GM13976 (cell line): Measurements from ENCODE around the gene PIAS2.
"Not testable (repeated sequence)": the region's sequence is repeated elsewhere in the genome, so short reads cannot be mapped to it uniquely, and the experiment has no call there.

Source experiments
- DNase-seq: peaks from one replicate; pipeline ENCODE4 v3.0.0; 2012; ENCODE audit warnings: low spot score
- CTCF ChIP-seq: IDR thresholded peaks from 2 replicates; pipeline ENCODE4 v1.5.1; 2012; ENCODE audit warnings: borderline replicate concordance, mild to moderate bottlenecking; ENCODE audit not compliant: insufficient read depth; ENCODE audit errors: extremely low read depth, missing control alignments, control extremely low read depth
- in situ Hi-C: fragments of 300-500 bp; cut with MboI; formaldehyde crosslinking; loops from one replicate; pipeline ENCODE4 v1.12.0; 2022; ENCODE audit warnings: low sequenced_read_pairs, mixed read lengths, inconsistent platforms; ENCODE audit not compliant: unreplicated experiment

Gene PIAS2

GRCh38 chr18:46886893-46887292 is 30.4 kb downstream of the PIAS2 start:
- in situ Hi-C loops = no loop called here

GRCh38 chr18:46883180-46883579 is 34.1 kb downstream of the PIAS2 start:
- no peak for TF ChIP-seq CTCF
- in situ Hi-C loops = no loop called here
- DNase-seq = no peak

More at GRCh38 chr18:46886893-46887292, 30.4 kb downstream of the PIAS2 start:
- no peak for DNase-seq
- no peak for TF ChIP-seq CTCF

- no peak for TF ChIP-seq CTCF
- no peak for DNase-seq
- in situ Hi-C loops = no loop called here
These were observed 39.8 kb downstream of the PIAS2 start for GRCh38 chr18:46877329-46877987.

GRCh38 chr18:46868169-46868921 is 49.0 kb downstream of the PIAS2 start:
- no peak for DNase-seq
- in situ Hi-C loops = no loop called here
- no peak for TF ChIP-seq CTCF

GRCh38 chr18:46867367-46868143 is 49.8 kb downstream of the PIAS2 start:
- TF ChIP-seq CTCF = no peak
- in situ Hi-C loops = no loop called here
- no peak for DNase-seq

GRCh38 chr18:46866523-46866922 is 50.8 kb downstream of the PIAS2 start:
- no peak for TF ChIP-seq CTCF
- in situ Hi-C loops = no loop called here
- DNase-seq = no peak

GRCh38 chr18:46865245-46865644 is 52.1 kb downstream of the PIAS2 start:
- DNase-seq, in situ Hi-C loops: not testable (repeated sequence)
